IMR-90 (cell line): ENCODE results near the gene IL12A. TPM values are rescaled to one million over a fixed set of nuclear protein-coding genes. Genes with fewer than 3 reads are reported as not detected.
A peak's percentile ranks its signal among the peaks of the same experiment; 100 is the strongest.

ENCODE experiments used
- ATAC-seq: fragments of 200-7000 bp; cut with Tn5 transposase; 2 replicates; pipeline ENCODE4 v1.9.1; 2020; ENCODE audit warnings: low read depth, mild to moderate bottlenecking, moderate library complexity
- BruUV-seq: library from RNA; stranded (reverse); fragments of 400-500 nt; replicated peaks from 2 replicates; lab custom pipeline; 2021; lab: Mats Ljungman, UMichigan
- CTCF ChIA-PET: fragments of 300-600 bp; formaldehyde crosslinking; extraction: SDS; loops from one replicate; lab custom pipeline; 2021; ENCODE audit warnings: antibody characterized with exemption; lab: Yijun Ruan, JAX
- POLR2A ChIA-PET: fragments of 300-600 bp; sonication (Branson Sonifier 250); formaldehyde crosslinking; loops from one replicate; lab custom pipeline; 2022; ENCODE audit warnings: antibody characterized with exemption; ENCODE audit not compliant: unreplicated experiment; lab: Charles Lee
- DNase-seq: peaks from one replicate; pipeline ENCODE4 v3.0.0; 2013
- H2AFZ ChIP-seq: replicated peaks from 2 replicates; pipeline ENCODE3; 2013; ENCODE audit warnings: low read length, mild to moderate bottlenecking; ENCODE audit not compliant: poor library complexity
- H2AK5ac ChIP-seq: 2 replicates; pipeline ENCODE4 v1.6.1; 2013; ENCODE audit warnings: low read depth, low read length, inconsistent platforms
- H2AK9ac ChIP-seq: replicated peaks from 2 replicates; pipeline ENCODE3; 2013; ENCODE audit warnings: mild to moderate bottlenecking, low read depth, low read length, moderate library complexity; ENCODE audit not compliant: poor library complexity
- H2BK120ac ChIP-seq: 2 replicates; pipeline ENCODE4 v1.6.1; 2013; ENCODE audit warnings: low read depth, low read length, inconsistent platforms
- H2BK15ac ChIP-seq: 3 replicates; pipeline ENCODE4 v1.6.1; 2013; ENCODE audit warnings: low read depth, low read length, inconsistent platforms
- H2BK20ac ChIP-seq: 2 replicates; pipeline ENCODE4 v1.6.1; 2013; ENCODE audit warnings: low read depth, mild to moderate bottlenecking, inconsistent platforms, low read length, moderate library complexity
- H2BK5ac ChIP-seq: 2 replicates; pipeline ENCODE4 v1.6.1; 2013; ENCODE audit warnings: mild to moderate bottlenecking, low read depth, low read length, inconsistent platforms; ENCODE audit not compliant: poor library complexity, severe bottlenecking
- H3K14ac ChIP-seq: replicated peaks from 2 replicates; pipeline ENCODE4 v1.6.1; 2013; ENCODE audit warnings: low read depth, low read length, inconsistent platforms
- H3K18ac ChIP-seq: 2 replicates; pipeline ENCODE4 v1.6.1; 2013; ENCODE audit warnings: low read depth, low read length, control low read depth
- H3K23ac ChIP-seq: 2 replicates; pipeline ENCODE4 v1.6.1; 2013; ENCODE audit warnings: low read depth, low read length, inconsistent platforms
- H3K27ac ChIP-seq: 2 replicates; pipeline ENCODE4 v1.5.1; 2013; ENCODE audit warnings: mild to moderate bottlenecking, control low read depth, low read length; ENCODE audit not compliant: insufficient read depth
- H3K27me3 ChIP-seq: 2 replicates; pipeline ENCODE4 v1.6.1; 2013; ENCODE audit warnings: low read length; ENCODE audit not compliant: control insufficient read depth, insufficient read depth
- H3K36me3 ChIP-seq: 2 replicates; pipeline ENCODE4 v1.6.1; 2013; ENCODE audit warnings: low read length, mixed read lengths; ENCODE audit not compliant: control insufficient read depth, insufficient read depth
- H3K4ac ChIP-seq: 2 replicates; pipeline ENCODE4 v1.6.1; 2013; ENCODE audit warnings: low read depth, low read length, inconsistent platforms
- H3K4me1 ChIP-seq: 2 replicates; pipeline ENCODE4 v1.6.1; 2013; ENCODE audit warnings: low read length, mixed read lengths; ENCODE audit not compliant: control insufficient read depth, insufficient read depth
- H3K4me2 ChIP-seq: 2 replicates; pipeline ENCODE4 v1.6.1; 2013; ENCODE audit warnings: low read depth, mild to moderate bottlenecking, control low read depth, low read length, moderate library complexity
- H3K4me3 ChIP-seq: 2 replicates; pipeline ENCODE4 v1.5.1; 2013; ENCODE audit warnings: low read depth, mild to moderate bottlenecking, control low read depth, low read length, moderate library complexity; ENCODE audit not compliant: insufficient read depth
- H3K56ac ChIP-seq: 2 replicates; pipeline ENCODE4 v1.6.1; 2013; ENCODE audit warnings: low read length, inconsistent platforms; ENCODE audit not compliant: insufficient read depth; ENCODE audit errors: extremely low read depth
- H3K79me1 ChIP-seq, 2 experiments: 2 replicates each; pipeline ENCODE4 v1.6.1; 2013; ENCODE audit warnings: low read length in 2 of 2, inconsistent platforms in 1 of 2, low read depth in 1 of 2
- H3K9ac ChIP-seq: 2 replicates; pipeline ENCODE4 v1.6.1; 2013; ENCODE audit warnings: low read depth, low read length, control low read depth
- H3K9me1 ChIP-seq: 2 replicates; pipeline ENCODE4 v1.6.1; 2013; ENCODE audit warnings: low read length, inconsistent platforms; ENCODE audit not compliant: insufficient read depth
- H3K9me3 ChIP-seq: 2 replicates; pipeline ENCODE4 v1.6.1; 2013; ENCODE audit warnings: low read length; ENCODE audit not compliant: control insufficient read depth, insufficient read depth
- H4K20me1 ChIP-seq: 2 replicates; pipeline ENCODE4 v1.6.1; 2013; ENCODE audit warnings: low read length, inconsistent platforms; ENCODE audit not compliant: insufficient read depth
- H4K5ac ChIP-seq: 2 replicates; pipeline ENCODE4 v1.6.1; 2013; ENCODE audit warnings: mild to moderate bottlenecking, low read depth, low read length, control low read depth
- H4K8ac ChIP-seq, 2 experiments: 2 replicates each; pipeline ENCODE4 v1.6.1; 2013; ENCODE audit warnings: low read depth in 2 of 2, low read length in 2 of 2, control low read depth in 1 of 2, inconsistent platforms in 1 of 2
- H4K91ac ChIP-seq: 2 replicates; pipeline ENCODE4 v1.6.1; 2013; ENCODE audit warnings: low read depth, low read length, inconsistent platforms; ENCODE audit not compliant: insufficient read depth
- BHLHE40 ChIP-seq: fragments of 150-350 bp; IDR thresholded peaks from 2 replicates; pipeline ENCODE4 v1.6.1; 2016; ENCODE audit warnings: mild to moderate bottlenecking, low read depth, low read length
- CEBPB ChIP-seq: IDR thresholded peaks from 2 replicates; pipeline ENCODE4 v1.6.1; 2012; ENCODE audit warnings: low read depth, low read length, improper control_type of control experiment
- CHD1 ChIP-seq: IDR thresholded peaks from 2 replicates; pipeline ENCODE4 v1.6.1; 2012; ENCODE audit warnings: low read depth, low read length, improper control_type of control experiment
- CTCF ChIP-seq: conservative IDR thresholded peaks from 2 replicates; pipeline ENCODE4 v1.5.1; 2012; ENCODE audit warnings: mild to moderate bottlenecking, low read depth, low read length, improper control_type of control experiment
- ELK1 ChIP-seq: fragments of 150-350 bp; IDR thresholded peaks from 2 replicates; pipeline ENCODE4 v1.6.1; 2016; ENCODE audit warnings: low read depth, mild to moderate bottlenecking, low read length, moderate library complexity, borderline replicate concordance
- FOS ChIP-seq: fragments of 150-350 bp; IDR thresholded peaks from 2 replicates; pipeline ENCODE4 v1.6.1; 2016; ENCODE audit warnings: low read depth, low read length
- MAFK ChIP-seq: IDR thresholded peaks from 2 replicates; pipeline ENCODE4 v1.6.1; 2012; ENCODE audit warnings: low read depth, low read length, improper control_type of control experiment
- MAZ ChIP-seq: IDR thresholded peaks from 2 replicates; pipeline ENCODE4 v1.6.1; 2012; ENCODE audit warnings: low read depth, mild to moderate bottlenecking, low read length, improper control_type of control experiment, moderate library complexity, borderline replicate concordance
- MXI1 ChIP-seq: IDR thresholded peaks from 2 replicates; pipeline ENCODE4 v1.6.1; 2012; ENCODE audit warnings: low read depth, mild to moderate bottlenecking, low read length, moderate library complexity, borderline replicate concordance
- NFE2L2 ChIP-seq: fragments of 150-350 bp; IDR thresholded peaks from 2 replicates; pipeline ENCODE4 v1.6.1; 2016; ENCODE audit warnings: low read depth, mild to moderate bottlenecking, low read length
- POLR2A ChIP-seq: IDR thresholded peaks from 2 replicates; pipeline ENCODE4 v1.6.1; 2012; ENCODE audit warnings: mild to moderate bottlenecking, low read depth, low read length
- RAD21 ChIP-seq: IDR thresholded peaks from 2 replicates; pipeline ENCODE4 v1.6.1; 2012; ENCODE audit warnings: low read length, improper control_type of control experiment
- RCOR1 ChIP-seq: IDR thresholded peaks from 2 replicates; pipeline ENCODE4 v1.6.1; 2012; ENCODE audit warnings: mild to moderate bottlenecking, low read length, improper control_type of control experiment; ENCODE audit not compliant: insufficient replicate concordance
- RFX5 ChIP-seq: IDR thresholded peaks from 2 replicates; pipeline ENCODE4 v1.8.0; 2012; ENCODE audit warnings: low read depth, mild to moderate bottlenecking, low read length, moderate library complexity
- SMC3 ChIP-seq: fragments of 150-350 bp; IDR thresholded peaks from 2 replicates; pipeline ENCODE4 v1.6.1; 2016; ENCODE audit warnings: low read depth, mild to moderate bottlenecking, antibody characterized with exemption, low read length, moderate library complexity
- USF2 ChIP-seq: fragments of 150-350 bp; IDR thresholded peaks from 2 replicates; pipeline ENCODE4 v1.6.1; 2017; ENCODE audit warnings: mild to moderate bottlenecking, antibody characterized with exemption, low read length, low read depth
- WGBS, 2 experiments: methylation state at CpG; one replicate each; pipeline versions ENCODE4 v1.1.5 to v1.1.7; 2013; ENCODE audit warnings: missing lambda C conversion rate in 2 of 2; ENCODE audit not compliant: insufficient read length in 1 of 2; ENCODE audit errors: extremely low coverage in 2 of 2; 5-methylcytosine and 5-hydroxymethylcytosine counted together
- dilution Hi-C: fragments of 300-500 bp; cut with HindIII; formaldehyde crosslinking; loops from one replicate; pipeline ENCODE4 v1.14.3; 2018; ENCODE audit warnings: low sequenced_read_pairs; ENCODE audit not compliant: unreplicated experiment
- in situ Hi-C: fragments of 300-500 bp; cut with MboI; formaldehyde crosslinking; loops from 3 replicates; pipeline ENCODE4 v1.14.3; 2019; ENCODE audit warnings: low sequenced_read_pairs, inconsistent platforms, mixed read lengths
- intact Hi-C: fragments of 100-400 bp; cut with micrococcal nuclease; formaldehyde crosslinking; loops from 2 replicates; pipeline ENCODE4 v1.10.0; 2022
- polyA plus RNA-seq, 3 experiments: library from polyadenylated mRNA; depleted of rRNA; stranded (reverse); fragments of >200 nt; gene quantifications; 2 replicates each; pipeline ENCODE4 v1.2.3, GENCODE V29; 2012; ENCODE audit warnings: low replicate concordance in 1 of 3
- total RNA-seq: library from RNA; depleted of rRNA; stranded (reverse); fragments of >200 nt; gene quantifications from 2 replicates; pipeline ENCODE4 v1.2.3, GENCODE V29; 2012

Gene IL12A
- total and polyA plus RNA-seq, 2 of the 4 experiments (the other 2 are of a cell fraction): 0.90 to 2.9 TPM

- Histone ChIP-seq H3K79me1 (no peaks in the 10 kb centered on the region), H2AK9ac (no peak overlapping the region), H2AFZ (no peak overlapping the region), H3K4me1 (peaks cover 4% of the 10 kb centered on the region; the same call in 1 of the 2 replicates), H2BK120ac (peak overlapping the region; percentile 19; the same call in 1 of the 2 replicates), H3K56ac (no peak overlapping the region), H4K8ac (no peak overlapping the region), H3K9me3 (no peaks in the 10 kb centered on the region), H3K27me3 (no peaks in the 10 kb centered on the region), H2AK5ac (no peak overlapping the region), H3K9ac (no peak overlapping the region), H3K9me1 (0 out of 2 replicates have a peak, but pooled peaks cover 3% of the 10 kb centered on the region), H4K5ac (no peak overlapping the region), H3K4me3 (no peak overlapping the region), H3K14ac (no peak overlapping the region), H3K18ac (no peak overlapping the region), H4K20me1 (no peaks in the 10 kb centered on the region), H2BK20ac (no peak overlapping the region), H2BK5ac (no peak overlapping the region), H3K27ac (no peak overlapping the region), H2BK15ac (no peak overlapping the region), H4K91ac (no peak overlapping the region), H3K4me2 (no peak overlapping the region), H3K23ac (no peak overlapping the region), H3K4ac (no peak overlapping the region), H3K36me3 (no peaks in the 10 kb centered on the region)
- ATAC-seq (no peak), DNase-seq (no peak)
- ChIA-PET CTCF (no interaction called here), POLR2A (no interaction called here)
- intact Hi-C loops: no loop called here
- dilution Hi-C loops: no loop called here
- TF ChIP-seq BHLHE40: no peak
- TF ChIP-seq FOS: no peak
- TF ChIP-seq USF2: no peak
- TF ChIP-seq RAD21: no peak
- TF ChIP-seq CHD1: no peak
- no peak for TF ChIP-seq CTCF
- TF ChIP-seq ELK1: no peak
- TF ChIP-seq NFE2L2: no peak
- TF ChIP-seq POLR2A: no peak
- TF ChIP-seq RCOR1: no peak
- TF ChIP-seq MAZ: no peak
- TF ChIP-seq RFX5: no peak
- TF ChIP-seq MAFK: no peak
- no peak for TF ChIP-seq MXI1
- TF ChIP-seq SMC3: no peak
- TF ChIP-seq CEBPB: no peak
- WGBS, 2 experiments: 88% methylated on average over 3 of the region's 4 CpGs; no CpG with 5 or more reads in 1 of the 2 experiments
- in situ Hi-C loops: loop anchor here (10.0 to 25.0 kb wide), 2 partner anchors 325 to 758 kb away; no protein-coding TSS in a partner anchor
- BruUV-seq: no TSS peak
These were observed 31.5 kb downstream of the IL12A start for GRCh38 chr3:160020057-160020711.
